ENCODE results near the gene CATSPERZ.

Gene CATSPERZ

DNA sequence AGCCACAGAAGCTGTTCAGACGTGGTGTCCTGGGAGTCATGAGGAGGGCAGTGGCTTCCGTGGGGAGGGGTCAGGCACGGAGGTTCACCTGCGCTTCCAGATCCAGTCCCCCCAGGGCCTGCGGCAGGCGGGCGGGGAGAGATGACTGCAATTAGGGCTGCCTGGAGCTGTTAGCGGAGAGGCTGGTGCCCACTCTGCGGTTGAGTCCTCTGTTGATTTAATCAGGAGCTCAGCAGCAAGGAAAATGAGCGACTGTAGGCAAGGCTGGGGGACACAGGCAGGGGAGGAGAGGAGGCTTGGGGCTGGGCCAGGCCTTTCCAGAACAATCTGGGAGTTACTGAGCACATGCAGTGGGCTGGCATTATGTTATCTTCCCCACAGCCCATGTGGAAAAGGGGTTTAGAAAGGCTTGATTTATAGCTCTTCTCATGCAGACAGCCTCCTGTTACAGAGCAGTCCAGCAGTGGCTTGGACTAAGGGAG lies 35.7 kb upstream of the CATSPERZ start:
- no peak for DNase-seq

DNA sequence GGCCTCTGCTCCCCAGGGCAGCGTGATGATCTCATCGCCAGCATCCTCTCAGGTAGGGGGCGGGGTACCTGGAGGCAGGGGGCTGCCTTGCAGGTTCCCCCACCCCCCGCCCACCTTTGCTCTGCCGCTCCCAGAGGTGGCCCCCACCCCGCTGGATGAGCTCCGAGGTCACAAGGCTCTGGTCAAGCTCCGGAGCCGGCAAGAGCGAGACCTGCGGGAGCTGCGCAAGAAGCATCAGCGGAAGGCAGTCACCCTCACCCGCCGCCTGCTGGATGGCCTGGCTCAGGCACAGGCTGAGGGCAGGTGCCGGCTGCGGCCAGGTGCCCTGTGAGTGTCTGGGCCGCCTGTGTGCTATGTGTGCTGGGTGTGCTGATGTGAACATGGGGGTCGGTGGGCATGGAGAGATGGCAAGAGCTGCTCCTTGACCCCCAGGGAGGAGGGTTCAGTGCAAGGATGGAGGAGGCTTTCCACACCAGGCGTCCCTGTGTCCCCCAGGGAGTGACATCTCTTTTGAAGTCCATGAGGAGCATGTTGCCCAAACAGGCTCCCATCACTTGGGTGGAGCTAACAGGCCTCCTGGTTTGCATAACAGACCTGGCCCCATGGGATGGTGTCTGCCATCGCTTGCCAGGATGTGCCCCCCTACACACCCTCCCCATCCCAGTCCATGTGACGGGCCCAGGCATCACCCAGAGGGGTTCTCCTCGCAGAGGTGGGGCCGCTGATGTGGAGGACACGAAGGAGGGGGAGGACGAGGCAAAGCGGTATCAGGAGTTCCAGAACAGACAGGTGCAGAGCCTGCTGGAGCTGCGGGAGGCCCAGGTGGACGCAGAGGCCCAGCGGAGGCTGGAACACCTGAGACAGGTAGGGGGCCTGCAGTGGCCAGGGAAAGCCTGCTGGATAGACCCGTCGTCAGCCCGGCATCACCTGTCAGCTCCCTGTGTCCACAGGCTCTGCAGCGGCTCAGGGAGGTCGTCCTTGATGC lies 34.7 kb upstream of the CATSPERZ start:
- no peak for DNase-seq

DNA sequence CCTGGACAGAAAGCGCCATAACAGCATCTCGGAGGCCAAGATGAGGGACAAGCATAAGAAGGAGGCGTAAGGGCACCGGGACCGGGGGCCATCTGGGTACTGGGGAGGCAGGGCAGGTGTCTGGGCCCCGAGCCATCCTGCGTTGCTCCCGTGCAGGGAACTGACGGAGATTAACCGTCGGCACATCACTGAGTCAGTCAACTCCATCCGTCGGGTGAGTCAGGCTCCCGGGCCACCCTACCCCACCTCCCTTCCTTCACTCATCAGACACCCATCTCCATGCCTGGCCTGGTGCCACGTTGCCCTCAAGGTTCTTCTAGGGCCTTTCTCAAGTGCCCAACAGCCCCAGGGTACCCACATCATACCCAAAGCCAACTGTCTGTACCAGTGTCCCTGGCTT lies 33.8 kb upstream of the CATSPERZ start:
- DNase-seq = no peak

DNA sequence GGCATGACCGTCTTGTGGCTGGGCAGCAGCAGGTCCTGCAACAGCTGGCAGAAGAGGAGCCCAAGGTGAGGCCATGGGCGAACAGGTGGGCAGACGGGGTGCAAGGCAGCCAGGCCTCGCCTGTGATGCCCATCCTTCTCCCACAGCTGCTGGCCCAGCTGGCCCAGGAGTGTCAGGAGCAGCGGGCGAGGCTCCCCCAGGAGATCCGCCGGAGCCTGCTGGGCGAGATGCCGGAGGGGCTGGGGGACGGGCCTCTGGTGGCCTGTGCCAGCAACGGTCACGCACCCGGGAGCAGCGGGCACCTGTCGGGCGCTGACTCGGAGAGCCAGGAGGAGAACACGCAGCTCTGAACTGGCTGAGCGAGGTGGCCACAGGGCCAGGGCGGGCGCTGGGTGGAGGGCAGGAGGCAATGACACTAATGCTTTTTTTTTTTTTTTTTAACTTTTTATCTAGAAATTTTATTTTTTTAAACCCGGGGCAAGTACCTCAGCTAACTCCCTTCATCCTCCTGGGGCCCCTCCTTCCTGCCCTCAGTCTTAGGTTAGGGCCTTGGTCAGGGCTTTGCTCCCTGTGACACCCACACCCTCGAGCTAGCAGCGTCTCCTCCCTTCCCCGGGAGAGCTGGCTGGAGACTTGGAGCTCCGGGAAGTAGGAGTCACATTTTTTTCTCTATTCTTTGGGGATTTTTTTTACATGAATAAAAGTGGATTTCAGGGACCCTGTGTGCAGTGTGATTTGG lies 32.8 kb upstream of the CATSPERZ start:
- DNase-seq = no peak

DNA sequence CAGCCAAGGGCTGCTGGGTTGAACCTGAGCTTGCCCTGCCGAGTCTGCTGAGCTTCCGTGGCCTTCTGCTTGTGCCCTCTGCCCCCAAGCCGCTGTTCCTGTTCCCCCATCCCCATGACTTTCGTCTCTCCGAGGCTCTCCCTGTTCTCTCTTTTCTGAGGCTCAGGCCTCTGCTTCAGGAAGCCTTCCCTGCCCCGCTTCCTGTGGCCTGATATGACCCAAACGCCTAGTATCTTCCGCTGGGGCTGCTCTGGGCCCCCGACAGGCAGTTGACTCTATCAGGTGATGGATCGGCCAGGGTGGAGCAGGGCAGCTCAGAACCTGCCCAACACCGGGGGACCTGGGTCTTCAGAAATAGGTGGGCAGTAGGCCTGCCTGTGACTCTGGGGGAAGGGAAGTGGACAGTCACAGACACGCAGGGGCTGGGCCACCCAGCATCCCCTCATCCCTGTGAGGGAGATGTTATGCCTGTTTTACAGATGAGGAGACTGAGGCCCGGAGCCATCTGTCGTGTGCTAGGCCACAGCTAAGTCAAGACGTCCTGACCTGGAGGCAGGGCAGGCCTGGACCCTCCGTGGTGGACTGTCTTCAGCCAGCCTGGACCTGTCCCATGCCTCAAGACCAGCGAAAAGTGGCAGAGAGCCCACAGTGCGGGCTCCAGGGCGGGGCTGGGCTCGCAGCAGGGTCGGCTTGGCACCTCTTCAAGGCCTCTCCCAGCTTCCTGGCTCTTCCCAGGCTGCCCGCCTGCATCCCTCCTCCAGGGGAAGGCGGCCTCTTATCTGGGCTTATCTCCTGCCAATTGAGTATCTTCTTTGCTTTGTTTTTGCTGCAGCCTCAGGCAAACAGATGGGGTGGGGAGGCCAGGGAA lies 31.9 kb upstream of the CATSPERZ start:
- no peak for DNase-seq

DNA sequence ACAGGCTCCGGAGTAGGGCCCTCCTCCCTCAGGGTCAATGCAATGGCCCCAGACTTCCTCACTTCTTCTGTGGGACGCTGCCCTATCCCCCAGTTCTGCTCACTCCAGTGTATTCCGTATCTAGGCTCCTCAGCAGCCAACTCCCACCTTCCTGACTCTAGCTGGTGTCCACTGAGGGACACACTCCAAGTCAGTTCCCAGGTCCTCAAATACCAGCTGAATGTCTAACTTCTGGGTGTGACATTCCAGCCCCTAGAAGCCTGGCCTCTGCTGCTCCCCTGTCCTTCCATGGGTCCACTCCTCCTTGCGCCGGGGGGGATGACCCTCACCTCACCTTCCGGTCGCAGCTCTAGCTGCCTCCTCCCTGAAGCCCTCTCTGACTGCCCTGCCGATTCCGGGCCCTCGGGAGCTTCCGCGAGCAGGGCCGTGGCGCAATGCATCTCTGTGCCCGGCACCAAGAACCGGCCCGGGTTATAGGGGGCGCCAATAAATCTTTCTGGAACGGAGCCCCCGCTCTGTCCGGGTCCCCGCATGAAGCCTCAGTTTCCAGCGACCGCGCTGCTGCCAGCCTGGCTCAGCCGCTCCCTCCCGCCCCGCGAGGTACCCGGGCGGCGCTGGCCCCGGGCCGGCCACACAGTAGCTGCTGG lies 31.1 kb upstream of the CATSPERZ start:
- peak; percentile 40 for DNase-seq

DNA sequence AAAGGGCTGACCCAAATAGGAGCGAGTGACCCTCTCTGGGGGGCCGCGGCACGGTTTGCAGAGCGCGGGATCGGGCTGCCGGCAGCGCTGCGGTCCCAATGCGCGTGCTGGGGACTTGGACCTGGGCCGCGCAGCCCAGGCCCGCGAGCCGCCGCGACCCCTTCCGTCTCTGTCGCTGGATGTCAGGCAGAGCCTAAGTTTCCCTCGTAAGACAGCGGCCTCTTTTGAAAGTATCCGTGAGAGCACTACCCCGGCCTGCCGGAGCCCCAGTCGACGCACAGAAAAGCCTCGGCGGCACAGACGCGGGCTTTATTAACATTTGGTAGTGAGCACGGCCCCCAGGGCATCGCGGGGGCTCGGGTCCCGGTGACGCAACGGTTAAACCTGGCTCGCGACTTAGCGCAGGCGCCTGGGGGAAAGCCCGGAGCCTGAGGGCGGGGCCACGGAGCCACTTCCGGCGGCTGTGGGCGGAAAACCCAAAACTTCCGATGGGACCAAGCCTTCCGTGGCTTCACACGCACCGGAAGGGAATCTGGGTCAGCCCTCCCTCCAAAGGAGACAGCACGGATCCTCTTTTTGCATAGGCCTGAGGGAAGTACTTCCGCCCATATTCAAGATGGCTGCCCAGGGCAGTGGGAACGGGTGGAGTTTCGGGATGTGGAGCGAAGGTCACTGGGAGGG lies 30.5 kb upstream of the CATSPERZ start:
- peak; percentile 99 for DNase-seq

DNA sequence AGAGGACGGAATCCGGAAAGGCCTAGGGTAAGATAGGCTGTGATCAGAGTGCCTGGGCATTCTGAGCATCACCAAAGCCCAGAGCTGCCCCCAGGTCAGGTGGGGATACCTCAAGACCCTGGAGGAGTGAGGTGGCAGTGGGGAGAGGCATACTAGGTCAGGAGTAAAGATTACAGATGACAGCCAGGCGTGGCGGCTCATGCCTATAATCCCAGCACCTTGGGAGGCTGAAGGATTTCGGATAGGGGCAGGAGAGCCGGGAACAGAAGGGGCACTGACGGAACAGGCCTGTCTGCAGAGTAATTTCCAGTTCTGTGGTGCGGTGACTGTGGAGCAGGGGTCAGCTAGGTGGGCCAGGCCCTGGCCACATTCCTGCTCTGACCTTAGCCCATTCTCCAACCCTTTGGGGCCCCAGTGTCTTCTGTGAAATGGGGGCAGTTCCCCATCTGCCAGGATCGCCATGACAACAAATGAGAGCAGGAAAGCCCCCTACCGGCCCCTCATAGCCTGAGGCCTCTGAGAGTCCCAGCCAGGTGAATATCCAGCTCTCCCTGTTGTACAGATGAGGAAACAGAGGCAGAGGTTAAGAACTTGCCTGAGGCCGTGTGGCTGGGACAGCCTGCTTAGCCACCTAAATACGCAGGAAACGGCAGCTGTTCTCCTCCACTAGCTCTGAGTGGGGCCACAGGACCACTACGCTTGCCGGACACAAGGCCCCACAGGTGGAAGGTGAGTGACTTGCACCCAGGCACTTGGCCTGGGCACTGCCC lies 24.9 kb upstream of the CATSPERZ start:
- no peak for DNase-seq

DNA sequence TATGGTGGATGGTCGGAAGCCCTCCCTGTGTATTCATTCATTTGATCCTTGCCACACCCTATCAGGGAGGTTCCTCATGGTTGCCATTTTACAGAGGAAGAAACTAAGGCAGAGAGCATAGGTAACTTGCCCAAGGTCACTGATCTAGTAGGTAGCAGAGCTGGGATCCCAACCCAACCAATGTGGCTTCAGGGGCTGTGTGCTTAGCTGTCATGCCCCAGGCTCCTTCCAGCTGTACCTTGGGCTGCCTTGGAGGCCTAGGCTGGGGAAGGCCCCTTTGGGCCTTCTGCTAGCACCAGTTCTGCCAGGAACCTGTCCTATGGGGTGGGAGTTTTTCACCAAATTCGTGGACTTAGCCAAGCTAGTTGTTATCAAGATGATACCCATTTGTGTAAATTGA lies 24.3 kb upstream of the CATSPERZ start:
- DNase-seq = no peak

DNA sequence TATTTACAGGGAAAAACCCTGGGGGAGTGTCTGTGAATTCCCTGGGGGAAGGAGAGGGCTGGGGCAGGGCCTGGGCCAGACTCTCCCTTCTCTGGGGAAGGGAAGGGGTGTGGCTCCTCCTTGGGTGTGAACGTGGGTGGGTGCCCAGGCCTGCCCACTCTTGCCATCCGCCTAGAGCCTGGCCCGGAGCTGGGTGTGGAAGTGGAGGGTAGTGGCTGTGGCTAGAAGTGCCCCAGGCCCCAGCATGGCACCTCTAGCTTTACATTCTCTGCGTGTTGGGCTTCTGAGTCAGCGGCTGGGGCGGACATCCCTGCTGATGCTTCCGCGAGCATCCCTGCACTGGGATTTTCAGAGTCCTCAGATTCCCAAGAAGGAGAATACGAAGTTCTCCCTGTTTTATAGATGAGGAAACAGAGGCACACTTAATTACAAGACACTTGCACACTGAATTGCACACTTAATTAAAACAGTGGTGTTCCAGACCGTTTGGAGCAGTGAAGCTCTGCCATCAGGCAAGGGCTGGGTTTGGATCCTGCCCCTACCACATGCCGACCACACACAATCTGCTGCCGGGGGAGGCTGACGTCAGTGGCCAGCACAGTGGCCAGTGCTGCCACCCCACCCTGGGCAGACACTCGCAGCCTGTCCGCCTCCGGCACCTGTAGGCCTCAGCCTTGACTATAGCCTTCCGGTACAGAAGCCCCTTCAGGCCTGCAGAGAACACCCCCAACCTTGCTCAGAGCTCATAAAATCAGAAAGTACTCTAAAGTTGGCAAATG lies 23.3 kb upstream of the CATSPERZ start:
- no peak for DNase-seq

DNA sequence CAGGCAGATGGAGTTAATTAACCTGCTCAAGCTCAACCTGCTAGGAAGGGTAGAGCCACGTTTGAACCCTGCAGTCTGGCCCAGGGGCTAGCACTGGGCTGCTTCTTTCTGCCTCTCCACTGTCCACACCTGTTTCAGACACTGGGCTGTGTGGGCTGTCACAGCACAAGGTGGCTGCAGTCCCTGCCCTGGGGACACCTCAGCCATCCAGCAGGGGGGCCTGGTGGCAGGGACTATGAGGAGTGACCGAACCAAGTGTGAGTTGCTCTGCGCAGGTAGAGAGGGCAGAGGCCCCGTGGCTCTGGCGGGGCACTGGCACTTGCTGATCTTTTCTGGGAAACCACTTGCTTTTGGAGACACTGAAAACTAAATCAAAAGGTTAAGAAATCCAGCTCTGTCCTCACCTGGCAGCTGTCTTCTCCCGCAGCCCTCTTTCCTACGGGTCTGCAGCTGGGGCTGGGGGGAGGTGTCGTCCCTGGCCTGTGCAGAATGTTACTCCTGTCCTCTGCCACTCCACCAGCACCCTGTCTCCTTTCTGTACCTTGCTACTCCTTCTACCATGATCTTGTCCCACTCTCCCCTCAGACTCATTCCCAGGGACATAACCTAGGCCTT lies 21.5 kb upstream of the CATSPERZ start:
- no peak for DNase-seq

DNA sequence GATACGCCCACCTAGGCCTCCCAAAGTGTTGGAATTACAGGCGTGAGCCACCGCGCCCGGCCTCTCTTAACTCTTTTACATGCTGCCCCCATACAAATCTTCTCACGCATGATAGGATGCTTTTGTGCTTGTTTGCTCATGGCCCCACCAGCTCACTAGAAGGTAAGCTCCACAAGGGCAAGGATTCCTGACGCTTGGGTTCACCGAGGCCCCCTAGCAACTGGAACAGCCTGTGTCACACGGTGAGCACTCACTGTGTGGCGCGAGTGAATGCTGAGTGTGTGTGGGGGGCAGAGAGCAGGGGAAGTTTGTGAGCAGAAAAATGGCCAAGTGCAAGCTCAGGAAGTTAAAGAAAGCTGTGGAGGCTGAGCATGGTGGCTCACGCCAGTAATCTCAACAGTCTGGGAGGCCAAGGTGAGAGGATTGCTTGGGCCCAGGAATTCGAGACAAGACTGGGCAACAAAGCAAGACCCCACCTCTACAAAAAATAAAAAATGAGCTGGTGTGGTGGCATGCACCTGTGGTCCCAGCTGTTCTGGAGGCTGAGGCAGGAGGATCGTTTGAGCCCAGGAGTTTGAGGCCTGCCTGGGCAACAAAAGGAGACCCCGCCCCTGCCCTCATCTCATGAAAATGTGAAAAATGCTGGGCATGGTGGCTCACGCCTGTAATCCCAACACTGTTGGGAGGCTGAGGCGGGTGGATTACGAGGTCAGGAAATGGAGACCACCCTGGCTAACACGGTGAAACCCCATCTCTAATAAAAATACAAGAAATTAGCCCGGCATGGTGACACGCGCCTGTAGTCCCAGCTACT lies 18.0 kb upstream of the CATSPERZ start:
- DNase-seq = no peak

DNA sequence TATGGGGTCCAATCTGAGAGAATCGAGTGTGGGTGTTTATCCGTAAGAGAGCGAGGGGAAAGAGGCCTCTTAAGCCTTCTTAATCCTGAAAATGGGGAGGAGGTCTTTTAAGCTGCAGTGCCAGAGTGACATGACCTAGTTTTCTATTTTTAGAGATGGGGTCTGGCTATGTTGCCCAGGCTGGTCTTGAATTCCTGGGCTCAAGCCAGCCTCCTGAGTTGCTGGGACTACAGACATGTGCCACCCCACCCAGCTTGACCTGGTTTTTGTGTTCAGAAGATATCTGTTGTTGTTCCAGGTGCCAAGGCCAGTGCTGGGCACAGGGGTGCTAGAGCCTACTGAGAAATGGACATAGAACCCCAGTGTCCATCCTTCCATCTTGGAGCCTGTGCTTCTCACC lies 17.1 kb upstream of the CATSPERZ start:
- DNase-seq = no peak

DNA sequence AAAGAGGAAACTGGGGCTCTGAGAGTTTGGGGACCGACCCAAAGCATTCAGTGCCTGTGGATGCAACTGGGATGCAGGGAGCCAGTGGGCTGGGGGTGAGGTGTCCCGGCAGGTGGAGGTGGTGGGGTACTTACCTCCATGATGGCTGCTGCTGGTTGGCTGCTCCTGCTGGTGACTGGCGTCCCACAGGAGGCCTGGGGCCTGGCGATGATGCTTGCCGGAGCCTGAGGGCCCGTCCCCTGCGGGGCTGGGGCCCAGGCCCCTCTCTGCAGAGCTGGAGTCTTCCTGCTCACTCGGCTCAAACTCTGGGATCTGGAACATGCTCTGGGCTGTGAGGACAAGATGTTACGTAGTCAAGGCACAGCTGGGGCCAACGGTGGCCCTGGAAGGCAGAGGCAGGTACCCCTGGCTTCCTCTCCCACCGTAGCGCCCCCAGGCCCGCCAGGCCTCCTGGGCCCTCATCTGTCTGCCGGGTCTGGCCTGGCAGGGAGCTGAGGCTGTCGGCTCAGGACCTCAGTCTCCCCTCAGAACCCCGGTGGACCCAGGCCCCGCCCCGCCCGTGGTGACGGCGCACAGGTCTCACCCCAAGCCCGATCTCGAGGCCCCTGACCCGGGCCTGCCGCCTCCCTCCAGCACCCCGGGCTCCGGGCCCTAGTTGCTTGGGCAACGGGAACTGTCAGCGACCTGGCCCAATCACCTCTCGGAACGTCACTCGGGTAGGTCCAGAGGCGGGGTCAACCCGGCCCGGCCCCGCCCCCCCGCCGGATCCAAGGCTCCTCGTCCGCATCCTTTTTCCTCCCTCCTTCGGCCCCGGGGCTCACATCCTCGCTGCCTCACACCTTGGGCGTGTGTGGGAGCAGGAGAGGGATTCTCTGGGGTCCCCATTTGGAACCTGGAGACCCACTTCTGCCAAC lies 15.9 kb upstream of the CATSPERZ start, which contains the start of gene BAD:
TSS of gene BAD (minus strand) at position 618 of the 914 bp plus-strand sequence. CDS start at position 321, 297 bp downstream.
- peak; percentile 91 for DNase-seq

DNA sequence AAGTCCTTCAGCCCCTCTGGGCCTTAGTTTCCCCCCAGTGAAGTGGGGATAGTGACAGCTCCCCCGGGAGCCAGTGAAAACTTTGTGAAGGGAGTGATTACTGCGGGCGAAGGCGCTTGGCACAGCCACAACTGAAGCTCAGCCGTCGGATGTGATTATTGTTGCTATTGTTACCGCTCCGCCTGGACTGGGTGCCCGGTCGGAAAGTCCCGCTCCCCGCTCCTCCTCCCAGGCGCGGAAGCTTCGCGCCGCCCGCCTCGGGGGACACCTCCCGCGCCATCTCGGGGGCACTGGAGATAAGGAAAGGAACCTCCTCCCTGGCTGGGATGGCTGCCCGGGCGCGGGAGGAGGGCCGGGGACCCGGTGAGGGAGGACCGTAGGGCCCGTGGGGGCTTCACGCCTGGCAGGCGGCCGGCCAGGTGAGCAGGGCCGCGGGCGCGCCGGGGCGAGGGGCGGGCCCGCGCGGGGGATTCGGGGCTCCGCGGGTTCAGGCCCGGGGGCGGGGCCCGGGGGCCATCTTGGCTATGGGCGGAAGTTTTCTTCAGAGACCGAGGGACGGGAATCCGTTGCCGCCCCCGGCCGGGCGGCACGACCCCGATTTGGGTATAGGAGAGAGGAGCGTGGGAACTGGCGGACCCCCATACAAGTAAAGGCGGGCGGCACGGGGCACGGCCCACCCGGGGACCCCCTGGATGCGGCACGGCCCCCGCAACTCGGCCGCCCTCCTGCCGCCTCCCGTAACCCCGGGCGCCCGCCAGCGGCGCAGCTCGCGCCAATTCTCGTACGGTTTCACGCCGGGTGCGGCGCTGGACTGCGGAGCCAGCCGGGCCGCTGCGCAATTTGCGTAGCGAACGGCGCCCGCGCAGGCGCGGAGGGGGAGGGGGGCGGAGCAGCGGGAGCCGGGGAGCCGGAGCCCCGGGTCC lies 14.9 kb upstream of the CATSPERZ start, which contains the start of gene GPR137:
TSS of gene GPR137 (plus strand) at position 887 of the 923 bp plus-strand sequence. CDS start 677 bp downstream, outside the sequence.
- peak; percentile 93 for DNase-seq

Data from activated naive CD4-positive, alpha-beta T cell treated with anti-CD3 and anti-CD28 coated beads, Interleukin-2, amount 50 U/mL, for 16 hours (primary cell).